ENCODE data around the gene ZNF382.
"Not testable (repeated sequence)": the region's sequence is repeated elsewhere in the genome, so short reads cannot be mapped to it uniquely, and the experiment has no call there.

Gene ZNF382

GRCh38 chr19:36605101-36605876 is at the start of gene ZNF382:
Gene ZNF382 (plus strand): TSS chr19:36605313. CDS start chr19:36609915, 4,602 bp downstream.
- peak; percentile 71 for DNase-seq (ENCODE audit: low read depth, low spot score)

GRCh38 chr19:36564391-36564790 is 40.7 kb upstream of the ZNF382 start:
- DNase-seq (ENCODE audit: low read depth, low spot score), result no peak

- no peak for DNase-seq (ENCODE audit: low read depth, low spot score)
Observed at GRCh38 chr19:36572593-36573019, 32.5 kb upstream of the ZNF382 start.

- peak; percentile 80 for DNase-seq (ENCODE audit: low read depth, low spot score)
Observed at GRCh38 chr19:36573020-36573894, 31.9 kb upstream of the ZNF382 start, which contains the start of gene ZNF529. Gene ZNF529 (minus strand): TSS chr19:36573292. CDS start chr19:36572346, 946 bp downstream.

GRCh38 chr19:36573895-36574720 is 31.0 kb upstream of the ZNF382 start:
- no peak for DNase-seq (ENCODE audit: low read depth, low spot score)

GRCh38 chr19:36574741-36575140 is 30.4 kb upstream of the ZNF382 start:
- DNase-seq (ENCODE audit: low read depth, low spot score), result no peak

GRCh38 chr19:36577271-36577996 is 27.7 kb upstream of the ZNF382 start:
- no peak for DNase-seq (ENCODE audit: low read depth, low spot score)

GRCh38 chr19:36579255-36579654 is 25.9 kb upstream of the ZNF382 start:
- no peak for DNase-seq (ENCODE audit: low read depth, low spot score)

- DNase-seq (ENCODE audit: low read depth, low spot score), result not testable (repeated sequence)
Observed at GRCh38 chr19:36602681-36603080, 2.4 kb upstream of the ZNF382 start.

- peak; percentile 82 for DNase-seq (ENCODE audit: low read depth, low spot score)
Observed at GRCh38 chr19:36604656-36605100, 435 bp upstream of the ZNF382 start.

GRCh38 chr19:36605877-36606478 is 865 bp downstream of the ZNF382 start:
- DNase-seq (ENCODE audit: low read depth, low spot score), result no peak

- DNase-seq (ENCODE audit: low read depth, low spot score), result no peak
Observed at GRCh38 chr19:36627057-36627456, 21.9 kb downstream of the ZNF382 start.

- no peak for DNase-seq (ENCODE audit: low read depth, low spot score)
Observed at GRCh38 chr19:36635342-36635741, 30.2 kb downstream of the ZNF382 start.

GRCh38 chr19:36638862-36639510 is 33.9 kb downstream of the ZNF382 start:
- DNase-seq (ENCODE audit: low read depth, low spot score), result no peak

GRCh38 chr19:36646746-36647145 is 41.6 kb downstream of the ZNF382 start:
- DNase-seq (ENCODE audit: low read depth, low spot score), result no peak

GRCh38 chr19:36652958-36653357 is 47.8 kb downstream of the ZNF382 start:
- DNase-seq (ENCODE audit: low read depth, low spot score), result no peak

- DNase-seq (ENCODE audit: low read depth, low spot score), result no peak
Observed at GRCh38 chr19:36665832-36666231, 60.7 kb downstream of the ZNF382 start.

- DNase-seq (ENCODE audit: low read depth, low spot score), result no peak
Observed at GRCh38 chr19:36668646-36669045, 63.5 kb downstream of the ZNF382 start.

GRCh38 chr19:36672368-36672767 is 67.3 kb downstream of the ZNF382 start:
- no peak for DNase-seq (ENCODE audit: low read depth, low spot score)

GRCh38 chr19:36674201-36674600 is 69.1 kb downstream of the ZNF382 start:
- no peak for DNase-seq (ENCODE audit: low read depth, low spot score)
